Transverse colon (tissue), 3 donors: ENCODE results near the gene TMEM253.

ENCODE experiments used
- EP300 ChIP-seq: sonication (generic); formaldehyde crosslinking; IDR thresholded peaks from one replicate; pipeline ENCODE4 v1.6.1; 2017; ENCODE audit warnings: antibody characterized with exemption, low read depth
- TF ChIP-seq, protein P1 (sequence below), 5 experiments: fragments of 200-600 bp in 3 of 5; fragments of 450-650 bp in 2 of 5; sonication (generic) in 3 of 5; IDR thresholded peaks; 1 replicate in 2 of 5; 2 replicates in 3 of 5; pipeline ENCODE4 v1.5.1; 2016 to 2017; ENCODE audit warnings: antibody characterized with exemption in 5 of 5, inconsistent platforms in 3 of 5, mild to moderate bottlenecking in 2 of 5, moderate library complexity in 1 of 5

DNA sequence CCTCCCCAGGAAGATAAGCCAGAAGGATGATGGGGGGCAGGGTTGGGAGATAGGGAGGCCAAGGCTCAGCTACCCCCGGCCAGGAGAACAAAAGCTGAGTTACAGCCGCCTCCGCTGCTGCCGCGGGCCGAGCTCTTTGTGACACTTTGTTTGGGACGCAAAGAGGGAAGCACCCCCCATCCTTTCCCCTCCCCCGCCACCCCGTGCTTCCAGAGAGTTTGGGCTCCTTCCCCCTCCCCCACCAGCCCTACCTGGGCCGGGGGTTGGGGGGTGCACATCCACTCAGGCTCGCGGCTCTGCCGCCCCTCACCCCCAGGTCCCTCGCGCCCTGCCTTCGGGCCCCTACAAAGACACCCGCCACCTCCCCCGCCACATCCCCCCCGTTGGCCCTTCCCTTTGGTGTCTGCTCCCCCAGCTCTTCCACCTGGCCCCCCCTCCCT, 3.2 kb upstream of the TMEM253 start:
- TF ChIP-seq EP300: no peak
- TF ChIP-seq, protein P1, sequence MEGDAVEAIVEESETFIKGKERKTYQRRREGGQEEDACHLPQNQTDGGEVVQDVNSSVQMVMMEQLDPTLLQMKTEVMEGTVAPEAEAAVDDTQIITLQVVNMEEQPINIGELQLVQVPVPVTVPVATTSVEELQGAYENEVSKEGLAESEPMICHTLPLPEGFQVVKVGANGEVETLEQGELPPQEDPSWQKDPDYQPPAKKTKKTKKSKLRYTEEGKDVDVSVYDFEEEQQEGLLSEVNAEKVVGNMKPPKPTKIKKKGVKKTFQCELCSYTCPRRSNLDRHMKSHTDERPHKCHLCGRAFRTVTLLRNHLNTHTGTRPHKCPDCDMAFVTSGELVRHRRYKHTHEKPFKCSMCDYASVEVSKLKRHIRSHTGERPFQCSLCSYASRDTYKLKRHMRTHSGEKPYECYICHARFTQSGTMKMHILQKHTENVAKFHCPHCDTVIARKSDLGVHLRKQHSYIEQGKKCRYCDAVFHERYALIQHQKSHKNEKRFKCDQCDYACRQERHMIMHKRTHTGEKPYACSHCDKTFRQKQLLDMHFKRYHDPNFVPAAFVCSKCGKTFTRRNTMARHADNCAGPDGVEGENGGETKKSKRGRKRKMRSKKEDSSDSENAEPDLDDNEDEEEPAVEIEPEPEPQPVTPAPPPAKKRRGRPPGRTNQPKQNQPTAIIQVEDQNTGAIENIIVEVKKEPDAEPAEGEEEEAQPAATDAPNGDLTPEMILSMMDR (IDR thresholded peaks at IDR 0.05): no peak
